ENCODE data around the gene KLHDC10.
"Not testable (repeated sequence)": the region's sequence is repeated elsewhere in the genome, so short reads cannot be mapped to it uniquely, and the experiment has no call there.

Gene KLHDC10

GRCh38 chr7:130069978-130070860, at the start of gene KLHDC10:
KLHDC10 (plus strand) TSS chr7:130070534; CDS start chr7:130070644, 110 bp downstream.
- DNase-seq (ENCODE audit: low read depth, low spot score), result peak; percentile 99

- no peak for DNase-seq (ENCODE audit: low read depth, low spot score)
These were observed 49.1 kb upstream of the KLHDC10 start for GRCh38 chr7:130021105-130021834.

DNA sequence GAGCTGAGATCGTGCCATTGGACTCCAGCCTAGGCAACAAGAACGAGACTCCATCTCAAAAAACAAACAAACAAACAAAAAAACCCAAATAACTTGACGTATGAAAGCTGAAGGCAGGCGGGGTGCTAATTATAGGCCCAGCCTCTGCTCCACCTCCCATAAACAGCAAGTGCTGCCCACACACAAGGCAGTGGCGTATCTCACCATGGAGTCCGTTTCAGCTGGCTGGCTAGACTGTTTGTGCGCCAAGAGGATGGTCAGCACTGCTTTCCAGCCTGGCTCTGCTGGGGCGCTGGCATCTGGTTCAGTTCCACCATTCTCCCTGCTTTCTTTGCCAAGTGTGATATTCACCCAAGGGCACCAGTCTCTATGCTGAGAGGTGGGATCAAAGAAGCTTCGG, 48.2 kb upstream of the KLHDC10 start:
- DNase-seq (ENCODE audit: low read depth, low spot score), result no peak

DNA sequence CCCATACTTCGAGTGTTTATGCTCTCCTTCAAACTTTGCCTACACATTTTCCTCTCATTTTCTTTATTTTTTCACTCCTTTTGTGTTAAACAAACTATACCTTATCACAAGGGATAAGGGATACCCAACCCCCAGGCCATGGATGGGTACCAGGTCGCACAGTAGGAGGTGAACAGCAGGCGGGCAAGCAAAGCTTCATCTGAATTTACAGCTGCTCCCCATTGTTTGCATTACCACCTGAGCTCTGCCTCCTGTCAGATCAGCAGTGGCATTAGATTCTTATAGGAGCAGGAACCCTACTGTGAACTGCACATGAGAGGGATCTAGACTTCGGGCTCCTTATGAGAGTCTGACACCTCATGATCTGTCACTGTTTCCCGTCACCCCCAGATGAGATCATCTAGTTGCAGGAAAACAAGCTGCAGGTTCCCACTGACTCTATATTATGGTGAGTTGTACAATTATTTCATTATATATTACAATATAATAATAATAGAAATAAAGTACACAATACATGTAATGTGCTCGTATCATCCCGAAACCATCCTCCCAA, 47.6 kb upstream of the KLHDC10 start:
- no peak for DNase-seq (ENCODE audit: low read depth, low spot score)

- DNase-seq (ENCODE audit: low read depth, low spot score), result no peak
These were observed 45.9 kb upstream of the KLHDC10 start for GRCh38 chr7:130024390-130024789.

GRCh38 chr7:130032698-130033097, 37.6 kb upstream of the KLHDC10 start:
- DNase-seq (ENCODE audit: low read depth, low spot score), result no peak

DNA sequence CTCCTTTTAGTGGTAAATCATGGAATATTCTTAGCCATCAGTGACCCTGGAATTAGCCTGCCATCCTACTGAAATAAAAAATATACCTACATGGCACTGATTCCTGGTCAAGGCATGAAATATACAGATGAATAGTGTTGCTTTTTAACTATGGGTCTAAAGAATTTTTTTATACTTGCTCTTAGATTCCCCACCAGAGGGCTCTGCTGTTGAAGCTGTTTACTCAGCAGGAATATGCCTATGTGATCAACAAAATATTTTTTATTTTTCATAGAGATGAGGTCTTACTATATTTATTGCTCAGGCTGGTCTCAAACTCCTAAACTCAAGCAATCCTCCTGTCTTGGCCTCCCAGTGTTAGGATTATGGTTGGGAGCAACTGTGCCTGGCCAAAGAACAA, 32.6 kb upstream of the KLHDC10 start:
- DNase-seq (ENCODE audit: low read depth, low spot score), result no peak

DNA sequence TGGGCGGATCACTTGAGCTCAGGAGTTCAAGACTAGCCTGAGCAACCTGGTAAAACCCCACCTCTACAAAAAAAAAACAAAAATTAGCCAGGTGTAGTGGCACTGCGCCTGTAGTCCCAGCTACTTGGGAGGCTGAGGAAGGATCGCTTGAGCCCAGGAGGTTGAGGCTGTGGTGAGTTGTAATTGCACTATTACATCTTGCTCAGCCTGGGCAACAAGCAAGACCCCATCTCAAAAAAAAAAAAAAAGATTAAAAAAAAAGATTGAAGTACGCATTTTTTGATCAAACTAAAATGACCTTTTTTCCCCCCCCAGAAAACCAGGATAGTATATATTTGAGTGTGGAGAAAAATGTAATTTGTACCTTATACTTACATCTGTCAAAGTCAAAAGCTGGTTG, 29.8 kb upstream of the KLHDC10 start:
- DNase-seq (ENCODE audit: low read depth, low spot score), result no peak

DNA sequence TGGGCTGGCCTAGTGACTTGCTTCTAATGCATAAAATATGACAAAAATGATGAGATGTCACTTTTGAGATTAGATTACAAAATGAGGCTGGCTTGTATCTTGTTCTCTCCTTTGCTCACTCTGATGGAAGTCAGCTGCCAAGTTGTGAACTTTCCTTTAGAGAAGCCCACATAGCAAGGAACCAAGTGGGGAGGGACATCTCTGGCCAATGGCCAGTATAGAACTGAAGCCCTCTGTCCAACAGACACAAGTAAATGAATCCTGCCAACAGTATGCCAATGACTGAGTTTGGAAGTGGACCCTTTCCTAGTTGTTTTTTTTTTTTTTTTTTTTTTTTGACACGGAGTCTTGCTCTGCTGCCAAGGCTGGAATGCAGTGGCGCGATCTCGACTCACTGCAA, 22.5 kb upstream of the KLHDC10 start:
- DNase-seq (ENCODE audit: low read depth, low spot score), result no peak

- no peak for DNase-seq (ENCODE audit: low read depth, low spot score)
These were observed 21.4 kb upstream of the KLHDC10 start for GRCh38 chr7:130048906-130049305.

DNA sequence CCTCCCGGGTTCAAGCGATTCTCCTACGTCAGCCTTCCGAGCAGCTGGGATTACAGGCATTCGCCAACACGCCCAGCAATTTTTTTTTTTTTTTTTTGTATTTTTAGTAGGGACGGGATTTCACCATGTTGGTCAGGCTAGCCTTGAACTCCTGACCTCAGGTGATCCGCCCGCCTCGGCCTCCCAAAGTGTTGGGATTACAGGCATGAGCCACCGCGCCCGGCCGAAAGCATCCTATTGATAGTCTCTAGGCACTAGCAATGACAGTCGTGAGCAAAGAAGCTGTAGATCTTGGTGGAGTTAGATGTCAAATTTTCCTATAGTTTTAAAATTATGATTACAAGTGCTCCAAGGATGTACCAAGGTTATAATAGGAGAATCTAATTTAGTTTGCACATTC, 18.1 kb upstream of the KLHDC10 start:
- DNase-seq (ENCODE audit: low read depth, low spot score), result not testable (repeated sequence)

DNA sequence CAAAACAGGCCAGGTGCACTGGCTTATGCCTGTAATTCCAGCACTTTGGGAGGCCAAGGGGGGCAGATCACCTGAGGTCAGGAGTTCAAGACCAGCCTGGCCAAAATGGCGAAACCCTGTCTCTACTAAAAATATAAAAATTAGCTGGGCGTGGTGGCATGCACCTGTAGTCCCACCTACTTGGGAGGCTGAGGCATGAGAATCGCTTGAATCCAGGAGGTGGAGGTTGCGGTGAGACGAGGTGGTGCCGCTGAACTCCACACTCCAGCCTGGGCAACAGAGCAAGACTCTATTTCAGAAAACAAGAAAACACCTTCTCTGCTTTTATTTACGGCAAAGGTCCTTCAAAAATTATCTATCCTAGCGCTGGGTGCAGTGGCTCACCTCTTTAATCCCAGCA, 15.1 kb upstream of the KLHDC10 start:
- not testable (repeated sequence) for DNase-seq (ENCODE audit: low read depth, low spot score)

GRCh38 chr7:130062246-130062645, 8.1 kb upstream of the KLHDC10 start:
- no peak for DNase-seq (ENCODE audit: low read depth, low spot score)

- peak; percentile 84 for DNase-seq (ENCODE audit: low read depth, low spot score)
These were observed 7.3 kb upstream of the KLHDC10 start for GRCh38 chr7:130063036-130063435.

- DNase-seq (ENCODE audit: low read depth, low spot score), result not testable (repeated sequence)
These were observed 5.8 kb upstream of the KLHDC10 start for GRCh38 chr7:130064580-130064926.

DNA sequence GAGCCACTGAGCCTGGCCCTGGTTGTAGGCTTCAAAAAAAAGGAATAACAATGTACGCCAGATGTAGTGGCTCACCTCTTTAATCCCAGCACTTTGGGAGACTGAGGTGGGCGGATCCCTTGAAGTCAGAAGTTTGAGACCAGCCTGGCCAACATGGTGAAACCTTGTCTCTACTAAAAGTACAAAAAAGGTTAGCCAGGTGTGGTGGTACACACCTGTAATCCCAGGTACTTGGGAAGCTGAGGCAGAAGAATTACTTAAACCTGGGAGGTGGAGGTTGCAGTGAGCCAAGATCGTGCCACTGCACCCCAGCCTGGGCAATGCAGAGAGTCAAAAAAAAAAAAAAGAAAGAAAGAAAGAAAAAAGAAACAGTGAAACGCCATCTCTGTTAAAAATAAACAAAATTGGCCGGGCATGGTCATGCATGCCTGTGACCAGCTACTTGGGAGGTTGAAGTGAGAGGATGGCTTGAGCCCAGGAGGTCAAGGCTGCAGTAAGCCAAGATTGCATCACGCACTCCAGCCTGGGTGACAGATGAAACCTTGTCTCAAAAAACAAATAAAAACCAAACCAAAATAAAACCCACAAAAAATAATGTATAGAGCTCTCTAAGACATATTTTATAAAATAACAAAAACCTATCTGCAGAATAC, 4.7 kb upstream of the KLHDC10 start:
- no peak for DNase-seq (ENCODE audit: low read depth, low spot score)

GRCh38 chr7:130069179-130069977, 956 bp upstream of the KLHDC10 start:
- DNase-seq (ENCODE audit: low read depth, low spot score), result no peak

GRCh38 chr7:130070861-130071622, 708 bp downstream of the KLHDC10 start:
- DNase-seq (ENCODE audit: low read depth, low spot score), result no peak

DNA sequence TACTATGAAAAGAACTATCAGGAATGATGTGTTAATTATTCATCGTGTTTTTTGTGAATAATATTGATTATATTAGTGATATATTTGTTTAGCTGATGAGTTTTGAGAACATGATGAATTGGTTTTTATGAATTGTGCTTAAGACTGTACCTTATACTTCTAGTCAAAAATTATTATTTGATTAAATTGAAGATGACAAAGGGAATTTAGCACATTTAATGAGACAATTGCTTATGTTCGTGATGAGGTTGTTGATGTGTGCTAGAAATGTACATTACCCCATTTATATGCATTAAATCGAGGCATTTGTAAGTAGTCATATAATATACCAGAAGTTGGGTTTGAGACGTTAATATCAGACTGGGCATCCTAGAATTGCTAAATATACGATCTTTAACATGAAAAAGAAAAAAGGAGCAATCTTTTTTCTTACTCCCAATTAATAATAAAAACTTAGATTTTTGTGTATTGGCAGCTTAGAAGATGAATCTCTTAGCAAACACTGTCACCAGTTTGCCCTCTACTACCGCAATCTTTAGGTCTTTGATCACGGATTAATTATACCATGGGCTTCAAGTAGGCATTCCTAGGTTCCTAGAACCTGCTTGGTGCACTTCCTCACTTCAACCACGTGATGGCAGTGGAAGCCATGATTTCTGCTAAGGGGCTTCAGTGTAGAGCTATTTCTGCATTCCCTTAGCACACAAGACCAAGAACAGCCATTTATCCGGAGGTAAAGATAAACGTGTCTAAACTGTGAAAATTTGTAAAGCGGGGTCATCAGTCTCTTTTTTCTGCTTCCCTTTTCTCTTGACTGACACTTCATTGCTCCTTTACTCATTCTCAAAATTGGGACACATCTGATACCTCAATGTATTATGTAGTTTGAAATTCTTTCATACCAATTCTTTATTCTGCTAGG, 1.6 kb downstream of the KLHDC10 start:
- DNase-seq (ENCODE audit: low read depth, low spot score), result peak; percentile 85

Data from ELF-1 (cell line).